Prostate gland (tissue), 2 donors: Measurements from ENCODE around the gene CFDP1.

Experiments
- POLR2AphosphoS5 ChIP-seq: sonication (generic); formaldehyde crosslinking; IDR thresholded peaks from one replicate; pipeline ENCODE4 v1.6.1; 2017; ENCODE audit warnings: antibody characterized with exemption
- TF ChIP-seq, protein P1 (sequence below), 4 experiments: fragments of 200-600 bp in 2 of 4; fragments of 450-650 bp in 2 of 4; sonication (generic) in 2 of 4; IDR thresholded peaks; 1 replicate in 3 of 4; 2 replicates in 1 of 4; pipeline ENCODE4 v1.5.1; 2016 to 2019; ENCODE audit warnings: antibody characterized with exemption in 4 of 4, mild to moderate bottlenecking in 2 of 4, moderate library complexity in 2 of 4

DNA sequence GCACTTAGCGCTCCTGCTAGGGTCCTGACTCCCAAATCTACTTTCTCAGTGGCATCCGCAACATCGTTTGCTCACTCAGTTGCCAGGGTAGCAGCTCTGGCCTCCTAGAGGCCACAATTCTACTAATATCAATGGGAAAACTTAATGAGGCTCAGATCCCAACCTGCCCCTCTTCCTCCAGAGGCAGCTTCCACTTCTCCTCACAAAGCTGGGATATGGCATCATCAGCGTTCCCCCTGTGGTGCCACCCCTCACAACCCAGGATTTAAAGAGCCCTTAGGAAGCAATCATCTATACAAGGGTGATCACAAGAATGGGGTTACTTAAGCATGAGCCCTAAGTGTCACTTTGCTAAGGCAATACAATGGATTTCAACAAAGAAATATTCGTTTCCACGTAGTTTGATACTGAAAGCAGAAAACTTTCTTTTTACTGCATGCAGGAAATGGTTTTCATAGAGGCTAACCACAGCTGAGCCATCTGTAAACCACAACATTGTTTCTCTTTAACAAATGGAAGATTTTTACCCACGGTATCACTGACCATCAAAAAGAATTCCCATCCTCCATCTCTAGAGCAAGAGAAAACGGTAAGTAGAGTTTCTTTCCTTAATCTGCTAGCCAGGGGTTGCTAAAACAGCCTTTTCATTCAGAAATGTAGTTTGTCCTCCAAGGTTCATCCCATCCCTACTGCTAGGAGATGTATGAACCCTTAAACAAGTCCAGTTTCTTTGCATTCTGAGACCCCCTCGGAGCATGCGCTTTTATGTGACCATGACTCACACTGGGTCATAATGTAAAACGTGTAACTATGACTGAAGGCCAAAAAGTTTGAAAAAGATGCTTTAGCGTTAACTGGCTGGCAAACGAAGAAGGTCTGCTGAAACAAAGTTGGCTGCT, 113.5 kb downstream of the CFDP1 start:
- TF ChIP-seq, protein P1, sequence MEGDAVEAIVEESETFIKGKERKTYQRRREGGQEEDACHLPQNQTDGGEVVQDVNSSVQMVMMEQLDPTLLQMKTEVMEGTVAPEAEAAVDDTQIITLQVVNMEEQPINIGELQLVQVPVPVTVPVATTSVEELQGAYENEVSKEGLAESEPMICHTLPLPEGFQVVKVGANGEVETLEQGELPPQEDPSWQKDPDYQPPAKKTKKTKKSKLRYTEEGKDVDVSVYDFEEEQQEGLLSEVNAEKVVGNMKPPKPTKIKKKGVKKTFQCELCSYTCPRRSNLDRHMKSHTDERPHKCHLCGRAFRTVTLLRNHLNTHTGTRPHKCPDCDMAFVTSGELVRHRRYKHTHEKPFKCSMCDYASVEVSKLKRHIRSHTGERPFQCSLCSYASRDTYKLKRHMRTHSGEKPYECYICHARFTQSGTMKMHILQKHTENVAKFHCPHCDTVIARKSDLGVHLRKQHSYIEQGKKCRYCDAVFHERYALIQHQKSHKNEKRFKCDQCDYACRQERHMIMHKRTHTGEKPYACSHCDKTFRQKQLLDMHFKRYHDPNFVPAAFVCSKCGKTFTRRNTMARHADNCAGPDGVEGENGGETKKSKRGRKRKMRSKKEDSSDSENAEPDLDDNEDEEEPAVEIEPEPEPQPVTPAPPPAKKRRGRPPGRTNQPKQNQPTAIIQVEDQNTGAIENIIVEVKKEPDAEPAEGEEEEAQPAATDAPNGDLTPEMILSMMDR (IDR thresholded peaks at IDR 0.05): no peak
- TF ChIP-seq POLR2AphosphoS5: no peak
